ENCODE data around the gene ABR. TPM values are rescaled to one million over a fixed set of nuclear protein-coding genes. Genes with fewer than 3 reads are reported as not detected.
"Not testable (repeated sequence)": the region's sequence is repeated elsewhere in the genome, so short reads cannot be mapped to it uniquely, and the experiment has no call there.

Gene ABR
- total RNA-seq, 2 donors from 2014 or later = 159 to 200 TPM

DNA sequence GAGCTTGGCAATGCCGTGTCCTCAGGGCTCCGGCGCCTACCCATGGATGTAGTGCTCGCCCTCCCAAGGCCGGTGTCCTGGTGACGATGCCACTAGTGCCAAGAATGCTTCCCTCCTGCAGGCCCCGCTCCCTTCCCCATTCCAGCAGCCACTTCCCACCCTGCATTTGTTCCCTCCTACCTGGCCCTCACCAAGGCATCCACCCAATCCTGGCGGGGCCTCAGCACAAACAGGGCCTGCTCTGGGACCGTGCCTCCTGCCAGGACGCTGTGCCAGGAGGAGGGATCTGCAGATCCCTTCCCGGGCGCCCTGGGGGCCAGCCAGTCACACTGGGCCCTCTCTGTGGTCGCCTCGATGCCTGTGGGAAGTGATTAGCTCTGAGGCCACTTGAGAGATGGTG lies 25.1 kb downstream of the ABR start:
- Histone ChIP-seq H3K4me1 (ENCODE audit: control insufficient read depth in 1 of 2, low read depth in 2 of 2) (peaks cover 0 to 14% of the 10 kb centered on the region in 2 donors), H3K4me3 (peak overlapping the region; percentile 29), H3K9me3 (no peaks in the 10 kb centered on the region), H3K27ac (peak overlapping the region; percentile 52 to 60), H3K27me3 (replicated peaks; ENCODE audit: insufficient read depth) (no peaks in the 10 kb centered on the region), H3K36me3 (peaks cover 6% of the 10 kb centered on the region)
- DNase-seq (ENCODE audit: low spot score) (peak; percentile 21), ATAC-seq (ENCODE audit: insufficient number of reproducible peaks, low FRiP score, low read depth) (no peak)
- no peak for TF ChIP-seq CTCF (IDR thresholded peaks at IDR 0.05)

GRCh38 chr17:1153795-1154546 lies 25.8 kb downstream of the ABR start:
- ATAC-seq (ENCODE audit: insufficient number of reproducible peaks, low FRiP score, low read depth) (no peak), DNase-seq (ENCODE audit: low spot score) (peak; percentile 64)
- H3K4me3 ChIP-seq = peak overlapping the region; percentile 29
- H3K9me3 ChIP-seq = no peaks in the 10 kb centered on the region
- TF ChIP-seq CTCF (IDR thresholded peaks at IDR 0.05) = no peak
- H3K4me1 ChIP-seq (ENCODE audit: control insufficient read depth in 1 of 2, low read depth in 2 of 2) = peaks cover 0 to 14% of the 10 kb centered on the region in 2 donors
- H3K27ac ChIP-seq = peak overlapping the region; percentile 52 to 60
- no peaks in the 10 kb centered on the region for H3K27me3 ChIP-seq (replicated peaks; ENCODE audit: insufficient read depth)
- peaks cover 6% of the 10 kb centered on the region for H3K36me3 ChIP-seq

DNA sequence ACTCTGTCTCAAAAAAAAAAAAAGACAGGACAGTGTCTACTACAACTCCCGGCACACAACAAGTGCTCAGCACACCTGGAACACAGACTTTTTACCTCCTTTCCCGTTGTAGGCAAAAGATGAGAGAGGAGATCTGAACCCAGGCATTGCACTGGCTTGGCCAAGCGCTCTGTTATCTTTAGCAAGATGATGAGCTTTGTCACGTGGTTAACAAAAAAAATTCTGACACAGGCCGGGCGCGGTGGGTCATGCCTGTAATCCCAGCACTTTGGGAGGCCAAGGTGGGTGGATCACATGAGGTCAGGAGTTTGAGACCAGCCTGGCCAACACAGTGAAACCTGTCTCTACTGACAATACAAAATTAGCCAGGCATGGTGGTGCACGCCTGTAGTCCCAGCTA lies 27.2 kb downstream of the ABR start:
- not testable (repeated sequence) for H3K36me3 ChIP-seq; H3K4me3 ChIP-seq; ATAC-seq (ENCODE audit: insufficient number of reproducible peaks, low FRiP score, low read depth); H3K27me3 ChIP-seq (replicated peaks; ENCODE audit: insufficient read depth); DNase-seq (ENCODE audit: low spot score); H3K9me3 ChIP-seq; H3K27ac ChIP-seq
- H3K4me1 ChIP-seq (ENCODE audit: control insufficient read depth in 1 of 2, low read depth in 2 of 2) = peaks cover 0 to 14% of the 10 kb centered on the region in 2 donors

DNA sequence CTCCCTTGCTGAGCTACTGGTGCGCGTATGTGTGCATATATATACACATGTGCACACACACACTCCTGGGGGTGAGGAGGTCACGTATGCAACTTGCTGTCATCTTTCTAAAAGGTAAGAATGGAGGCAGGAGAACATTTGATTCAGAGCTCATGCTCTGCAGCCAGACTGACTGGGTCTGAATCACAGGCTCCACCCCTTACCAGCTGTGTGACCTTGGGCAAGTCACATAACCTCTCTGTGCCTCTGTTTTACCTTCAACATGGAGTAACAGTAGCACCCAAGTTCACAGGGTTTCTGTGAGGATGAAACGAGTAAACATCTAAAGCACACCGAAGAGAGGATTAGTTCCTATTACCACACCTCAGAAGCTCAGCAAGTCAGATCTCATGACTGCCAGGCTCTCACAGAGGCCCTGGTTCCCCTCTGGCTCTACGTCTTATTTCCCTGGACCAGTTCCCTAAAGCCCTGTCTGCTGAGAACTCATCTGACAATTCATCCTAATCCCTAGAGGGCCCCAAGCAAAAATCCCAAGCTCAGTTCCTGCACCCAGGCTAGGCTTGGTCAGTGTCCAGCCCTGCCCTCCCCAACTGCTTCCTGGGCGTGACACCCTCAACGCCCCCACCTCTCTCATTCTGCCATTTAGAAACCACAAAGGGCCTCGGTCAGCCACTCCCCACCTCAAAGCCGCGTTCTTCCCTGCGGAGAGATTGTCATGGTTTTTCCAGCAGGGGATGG lies 28.7 kb downstream of the ABR start:
- Histone ChIP-seq H3K4me3 (no peak overlapping the region), H3K36me3 (peaks cover 6% of the 10 kb centered on the region), H3K27ac (no peak overlapping the region), H3K9me3 (no peaks in the 10 kb centered on the region), H3K27me3 (replicated peaks; ENCODE audit: insufficient read depth) (no peaks in the 10 kb centered on the region), H3K4me1 (ENCODE audit: control insufficient read depth in 1 of 2, low read depth in 2 of 2) (peaks cover 0 to 14% of the 10 kb centered on the region in 2 donors)
- DNase-seq (ENCODE audit: low spot score) (no peak), ATAC-seq (ENCODE audit: insufficient number of reproducible peaks, low FRiP score, low read depth) (no peak)
- no peak for TF ChIP-seq CTCF (IDR thresholded peaks at IDR 0.05)

DNA sequence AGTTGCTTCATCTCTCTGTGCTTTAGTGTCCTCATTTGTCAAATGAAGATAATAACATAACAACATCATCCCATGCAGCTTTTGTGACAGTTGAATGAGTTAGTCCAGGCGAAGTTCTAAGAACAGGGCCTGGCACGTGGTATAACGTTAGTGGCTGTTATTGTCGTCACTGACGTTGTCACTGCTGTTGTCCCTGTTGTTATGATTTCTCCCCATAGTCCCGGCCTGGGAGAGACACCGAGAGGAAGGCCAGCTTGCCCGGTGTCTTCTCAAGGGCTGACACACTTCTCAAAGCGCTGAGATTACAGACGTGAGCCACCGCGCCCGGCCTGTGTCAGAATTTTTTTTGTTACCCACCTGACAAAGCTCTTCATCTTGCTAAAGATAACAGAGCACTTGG lies 29.9 kb downstream of the ABR start:
- ATAC-seq (ENCODE audit: insufficient number of reproducible peaks, low FRiP score, low read depth) (no peak), DNase-seq (ENCODE audit: low spot score) (no peak)
- no peak overlapping the region for H3K4me3 ChIP-seq
- H3K27me3 ChIP-seq (replicated peaks; ENCODE audit: insufficient read depth) = no peaks in the 10 kb centered on the region
- no peaks in the 10 kb centered on the region for H3K9me3 ChIP-seq
- peaks cover 0 to 11% of the 10 kb centered on the region in 2 donors for H3K4me1 ChIP-seq (ENCODE audit: control insufficient read depth in 1 of 2, low read depth in 2 of 2)
- TF ChIP-seq CTCF (IDR thresholded peaks at IDR 0.05) = no peak
- H3K27ac ChIP-seq = no peak overlapping the region
- H3K36me3 ChIP-seq = peaks cover 6% of the 10 kb centered on the region
